GM21526 (cell line): ENCODE measurements around the gene EP400.
A peak's percentile ranks its signal among the peaks of the same experiment; 100 is the strongest.
"Not testable (repeated sequence)": the region's sequence is repeated elsewhere in the genome, so short reads cannot be mapped to it uniquely, and the experiment has no call there.

Experiments
- ATAC-seq: cut with Tn5 transposase; IDR thresholded peaks from one replicate; pipeline ENCODE4 v1.9.1; 2021; ENCODE audit warnings: moderate library complexity; ENCODE audit not compliant: unreplicated experiment, low FRiP score

Gene EP400

GRCh38 chr12:131947482-131948027 lies 2.2 kb upstream of the EP400 start:
- ATAC-seq, result no peak

DNA sequence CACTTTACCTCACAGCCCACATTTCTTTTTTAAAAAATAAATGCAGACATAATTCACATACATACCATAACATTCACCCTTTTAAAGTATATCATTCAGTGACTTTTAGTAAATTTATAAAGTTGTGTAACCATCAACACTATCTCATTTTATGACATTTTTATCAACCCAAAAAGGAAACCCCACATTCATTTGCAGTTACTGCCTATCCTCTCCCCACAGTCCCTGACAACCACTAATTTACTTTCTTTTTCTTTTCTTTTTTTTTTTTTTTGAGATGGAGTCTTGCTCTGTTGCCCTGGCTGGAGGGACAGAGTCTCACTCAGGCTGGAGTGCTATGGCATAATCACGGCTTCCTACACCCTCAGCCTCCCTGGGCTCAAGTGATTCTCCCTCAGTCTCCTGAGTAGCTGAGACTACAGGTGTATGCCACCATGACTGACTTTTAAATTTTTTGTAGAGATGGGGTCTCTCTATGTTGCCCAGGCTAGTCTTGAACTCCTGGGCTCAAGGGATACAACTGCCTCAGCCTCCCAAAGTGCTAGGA lies 1.5 kb upstream of the EP400 start:
- ATAC-seq, result no peak

DNA sequence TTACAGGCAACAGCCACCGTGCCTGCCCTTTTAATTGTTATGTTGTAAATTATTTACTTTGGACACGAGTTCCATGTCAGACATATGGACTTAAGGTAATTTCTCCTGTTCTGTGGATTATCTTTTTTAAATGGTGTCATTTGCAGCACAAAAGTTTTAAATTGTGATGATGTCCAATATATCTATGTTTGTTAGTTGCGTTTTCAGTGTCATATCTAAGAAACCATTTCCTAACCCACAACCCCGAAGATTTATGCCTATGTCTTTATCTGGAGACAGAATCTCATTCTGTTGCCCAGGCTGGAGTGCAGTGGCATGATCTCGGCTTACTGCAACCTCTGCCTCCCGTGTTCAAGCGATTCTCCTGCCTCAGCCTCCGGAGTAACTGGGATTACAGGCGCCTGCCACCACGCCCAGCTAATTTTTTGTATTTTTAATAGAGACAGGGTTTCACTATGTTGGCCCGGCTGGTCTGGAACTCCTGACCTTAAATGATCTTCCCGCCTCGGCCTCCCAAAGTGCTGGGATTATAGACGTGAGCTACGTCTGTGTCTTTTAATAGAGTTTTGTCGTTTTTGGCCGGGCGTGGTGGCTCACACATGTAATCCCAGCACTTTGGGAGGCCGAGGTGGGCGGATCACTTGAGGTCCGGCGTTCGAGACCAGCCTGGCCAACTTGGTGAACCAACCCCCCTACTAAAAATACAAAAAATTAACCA lies 870 bp upstream of the EP400 start:
- not testable (repeated sequence) for ATAC-seq

DNA sequence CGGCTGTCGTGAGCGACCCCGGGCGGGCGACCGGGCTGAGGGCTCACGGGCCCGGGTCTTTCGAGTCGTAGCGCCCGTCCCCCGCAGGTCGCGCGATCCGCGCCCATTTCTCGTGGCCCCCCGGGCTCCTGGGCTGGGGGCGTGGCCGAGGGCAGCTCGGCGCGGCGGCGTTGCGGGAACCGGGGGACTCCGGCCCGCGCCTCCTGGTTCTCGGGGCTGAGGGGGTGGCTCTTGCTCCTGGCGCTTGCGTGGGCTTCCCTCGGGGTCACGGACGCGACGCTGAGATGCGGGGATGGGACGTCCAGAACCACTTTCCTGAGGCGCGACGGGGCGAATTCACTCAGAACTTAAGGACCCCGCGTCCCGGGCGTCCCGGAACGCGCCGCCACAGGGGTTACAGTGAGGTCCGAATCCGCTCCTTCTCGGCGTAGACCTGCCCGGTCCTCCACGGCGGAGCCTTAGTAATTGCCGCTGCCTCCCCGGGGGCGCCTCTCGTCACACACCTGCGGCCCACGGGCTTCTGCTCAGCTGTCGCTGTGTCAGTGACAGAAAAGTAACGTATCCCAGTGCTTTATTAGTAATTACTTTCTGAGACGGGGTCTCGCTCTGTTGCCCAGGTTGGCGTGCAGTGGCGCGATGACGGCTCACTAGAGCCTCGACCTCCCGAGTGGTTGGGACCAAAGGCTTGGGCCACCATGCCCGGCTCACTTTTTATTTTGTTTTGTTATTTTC lies 606 bp downstream of the EP400 start:
- peak; percentile 27 for ATAC-seq

DNA sequence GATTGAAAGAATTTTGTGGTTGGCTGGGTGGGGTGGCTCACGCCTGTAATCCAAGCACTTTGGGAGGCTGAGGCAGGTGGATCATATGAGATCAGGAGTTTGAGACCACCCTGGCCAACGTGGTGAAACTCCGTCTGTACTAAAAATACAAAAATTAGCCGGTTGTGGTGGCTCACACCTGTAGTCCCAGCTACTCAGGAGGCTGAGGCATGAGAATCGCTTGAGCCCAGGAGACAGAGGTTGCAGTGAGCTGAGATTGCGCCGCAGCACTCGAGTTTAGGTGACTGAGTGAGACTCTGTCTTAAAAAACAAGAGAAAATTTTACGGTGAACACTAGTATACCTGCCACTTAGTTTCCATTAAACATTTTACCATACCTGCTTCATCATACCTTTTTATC lies 4.1 kb downstream of the EP400 start:
- not testable (repeated sequence) for ATAC-seq

DNA sequence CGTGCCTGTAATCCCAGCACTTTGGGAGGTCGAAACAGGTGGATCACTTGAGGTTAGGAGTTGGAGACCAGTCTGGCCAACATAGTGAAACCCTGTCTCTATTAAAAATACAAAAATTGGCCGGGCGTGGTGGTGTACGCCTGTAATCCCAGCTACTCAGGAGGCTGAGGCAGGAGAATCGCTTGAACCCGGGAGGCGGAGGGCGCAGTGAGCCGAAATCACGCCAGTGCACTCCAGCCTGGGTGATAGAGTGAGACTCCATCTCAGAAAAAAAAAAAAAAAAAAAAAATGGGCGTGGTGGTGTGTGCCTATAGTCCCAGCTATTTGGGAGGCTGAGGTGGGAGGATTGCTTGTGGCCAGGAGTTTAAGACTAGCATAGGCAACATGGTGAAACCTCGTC lies 4.7 kb downstream of the EP400 start:
- ATAC-seq, result not testable (repeated sequence)

GRCh38 chr12:131959116-131959515 lies 9.4 kb downstream of the EP400 start:
- ATAC-seq, result no peak

- ATAC-seq, result no peak
Observed at GRCh38 chr12:131959641-131960589, 10.2 kb downstream of the EP400 start.

DNA sequence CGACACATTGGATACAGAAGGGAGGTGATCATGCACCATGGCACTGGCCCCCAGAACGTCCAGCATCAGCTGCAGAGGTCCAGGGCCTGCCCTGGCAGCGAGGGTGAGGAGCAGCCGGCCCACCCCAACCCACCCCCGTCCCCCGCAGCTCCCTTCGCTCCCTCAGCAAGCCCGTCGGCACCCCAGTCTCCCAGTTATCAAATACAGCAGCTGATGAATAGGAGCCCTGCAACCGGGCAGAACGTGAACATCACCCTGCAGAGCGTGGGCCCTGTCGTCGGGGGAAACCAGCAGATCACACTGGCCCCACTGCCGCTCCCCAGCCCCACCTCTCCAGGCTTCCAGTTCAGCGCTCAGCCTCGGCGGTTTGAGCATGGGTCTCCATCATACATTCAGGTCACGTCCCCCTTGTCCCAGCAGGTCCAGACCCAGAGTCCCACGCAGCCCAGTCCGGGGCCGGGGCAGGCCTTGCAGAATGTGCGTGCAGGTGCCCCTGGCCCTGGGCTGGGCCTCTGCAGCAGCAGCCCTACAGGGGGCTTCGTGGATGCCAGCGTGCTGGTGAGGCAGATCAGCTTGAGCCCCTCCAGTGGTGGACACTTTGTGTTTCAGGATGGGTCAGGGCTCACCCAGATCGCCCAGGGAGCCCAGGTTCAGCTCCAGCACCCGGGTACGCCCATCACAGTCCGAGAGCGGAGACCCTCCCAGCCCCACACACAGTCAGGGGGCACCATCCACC lies 11.0 kb downstream of the EP400 start:
- ATAC-seq, result not testable (repeated sequence)

DNA sequence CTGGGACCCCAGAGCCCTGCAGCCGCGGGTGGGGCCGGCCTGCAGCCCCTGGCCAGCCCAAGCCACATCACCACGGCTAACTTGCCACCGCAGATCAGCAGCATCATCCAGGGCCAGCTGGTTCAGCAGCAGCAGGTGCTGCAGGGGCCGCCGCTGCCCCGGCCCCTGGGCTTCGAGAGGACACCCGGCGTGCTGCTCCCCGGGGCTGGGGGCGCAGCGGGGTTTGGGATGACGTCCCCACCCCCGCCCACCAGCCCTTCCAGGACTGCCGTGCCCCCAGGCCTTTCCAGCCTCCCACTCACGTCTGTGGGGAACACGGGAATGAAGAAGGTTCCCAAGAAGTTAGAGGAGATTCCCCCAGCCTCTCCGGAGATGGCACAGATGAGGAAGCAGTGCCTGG lies 11.6 kb downstream of the EP400 start:
- ATAC-seq, result not testable (repeated sequence)

GRCh38 chr12:131962069-131962468 lies 12.3 kb downstream of the EP400 start:
- no peak for ATAC-seq

DNA sequence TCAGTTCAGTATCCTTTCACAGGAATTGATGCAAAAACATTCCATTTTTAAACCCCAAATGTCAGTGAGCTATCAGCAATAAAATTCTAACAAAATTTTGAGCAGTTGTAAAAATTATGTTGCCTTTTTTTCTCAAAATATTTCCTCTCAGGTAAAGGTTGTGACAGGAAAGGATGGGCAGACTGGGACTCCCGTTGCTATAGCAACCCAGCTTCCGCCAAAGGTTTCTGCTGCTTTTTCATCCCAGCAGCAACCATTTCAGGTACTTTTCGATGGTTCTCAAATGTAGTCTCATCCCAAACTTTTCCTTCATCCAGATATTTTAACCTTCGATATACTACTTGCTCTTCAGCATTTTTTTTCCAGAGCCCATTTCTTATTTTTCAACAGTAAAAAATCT lies 13.6 kb downstream of the EP400 start:
- no peak for ATAC-seq

- ATAC-seq, result no peak
Observed at GRCh38 chr12:131965073-131965472, 15.3 kb downstream of the EP400 start.

GRCh38 chr12:131971226-131971625 lies 21.5 kb downstream of the EP400 start:
- ATAC-seq, result no peak

GRCh38 chr12:131975228-131975627 lies 25.5 kb downstream of the EP400 start:
- no peak for ATAC-seq

GRCh38 chr12:131979606-131980005 lies 29.9 kb downstream of the EP400 start:
- ATAC-seq, result no peak

DNA sequence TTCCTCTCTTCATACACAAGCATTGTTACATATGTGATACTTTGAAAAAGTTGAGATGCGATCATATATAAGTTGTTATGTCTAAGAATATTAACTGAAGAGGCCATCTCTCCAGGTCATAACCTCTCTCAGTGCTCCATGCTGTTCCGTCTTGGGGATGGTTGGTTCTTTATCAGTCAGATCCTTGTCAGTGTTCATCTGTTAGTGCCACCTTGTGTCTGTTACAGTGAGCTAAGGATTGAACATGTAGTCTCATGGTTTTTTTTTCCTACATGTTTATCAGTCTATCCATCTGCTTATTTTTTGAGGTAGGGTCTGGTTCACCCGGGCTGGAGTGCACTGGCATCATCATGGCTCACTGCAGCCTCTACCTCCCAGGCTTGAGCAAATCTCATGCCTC lies 30.5 kb downstream of the EP400 start:
- ATAC-seq, result no peak

GRCh38 chr12:131981388-131981787 lies 31.6 kb downstream of the EP400 start:
- ATAC-seq, result no peak

- no peak for ATAC-seq
Observed at GRCh38 chr12:131982041-131982440, 32.3 kb downstream of the EP400 start.

DNA sequence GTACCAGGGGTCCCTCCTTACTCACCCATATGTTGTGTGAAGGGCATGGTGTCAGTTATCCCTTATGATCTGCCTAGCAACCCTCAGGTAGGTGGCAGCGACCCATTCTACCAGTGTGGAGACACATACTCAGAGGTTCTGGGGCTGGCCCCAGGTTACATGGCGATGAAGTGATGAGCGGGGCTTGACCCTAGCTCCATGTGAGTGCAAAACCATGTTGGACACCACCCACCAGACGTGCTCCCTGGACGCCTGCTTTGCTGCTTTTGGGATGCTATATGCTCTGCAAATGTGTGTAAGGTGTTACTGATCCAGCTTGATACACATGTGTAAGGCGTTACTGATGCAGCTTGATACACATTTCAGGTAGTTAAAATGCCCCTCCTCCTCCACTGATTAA lies 33.3 kb downstream of the EP400 start:
- ATAC-seq, result no peak
